Measurements from ENCODE around the gene IGF2BP2. TPM values are rescaled to one million over a fixed set of nuclear protein-coding genes. Genes with fewer than 3 reads are reported as not detected.

Gene IGF2BP2
- total RNA-seq, 1 experiment from 2014 or later = 154 TPM

DNA sequence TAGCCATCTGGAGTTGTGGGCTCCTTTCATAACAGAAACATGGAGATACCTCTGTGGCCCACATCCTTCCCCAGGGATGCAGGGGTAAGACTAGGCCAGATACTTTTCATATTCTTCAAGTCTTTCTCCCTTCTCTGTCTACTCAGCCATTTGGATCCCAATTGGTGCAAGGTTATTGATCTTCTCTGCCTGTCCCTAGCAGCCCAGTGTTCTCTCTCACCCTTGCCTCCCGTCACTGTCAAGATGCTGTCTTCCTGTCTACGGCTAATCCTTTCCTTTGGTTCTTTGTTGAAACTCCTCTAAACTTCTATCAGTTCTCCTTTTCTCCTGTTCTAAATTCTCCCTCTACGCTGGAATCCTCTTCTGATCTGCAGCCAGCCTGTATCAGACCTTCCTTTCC, 187.5 kb downstream of the IGF2BP2 start:
- Mint-ChIP-seq H3K27ac (ENCODE audit: low read depth, unreplicated experiment) (peak overlapping the region; percentile 4), H3K4me1 (ENCODE audit: insufficient read depth, unreplicated experiment) (no peaks in the 10 kb centered on the region), H3K4me3 (ENCODE audit: unreplicated experiment) (no peak overlapping the region), H3K36me3 (ENCODE audit: insufficient read depth, unreplicated experiment) (peaks cover 50% of the 10 kb centered on the region), H3K9me3 (ENCODE audit: unreplicated experiment) (no peaks in the 10 kb centered on the region), H3K27me3 (ENCODE audit: insufficient read depth, unreplicated experiment) (no peaks in the 10 kb centered on the region)
- ChIA-PET CTCF (no interaction called here), POLR2A (no interaction called here)
- no peak for DNase-seq (ENCODE audit: unreplicated experiment)
- TF ChIP-seq, protein P1, sequence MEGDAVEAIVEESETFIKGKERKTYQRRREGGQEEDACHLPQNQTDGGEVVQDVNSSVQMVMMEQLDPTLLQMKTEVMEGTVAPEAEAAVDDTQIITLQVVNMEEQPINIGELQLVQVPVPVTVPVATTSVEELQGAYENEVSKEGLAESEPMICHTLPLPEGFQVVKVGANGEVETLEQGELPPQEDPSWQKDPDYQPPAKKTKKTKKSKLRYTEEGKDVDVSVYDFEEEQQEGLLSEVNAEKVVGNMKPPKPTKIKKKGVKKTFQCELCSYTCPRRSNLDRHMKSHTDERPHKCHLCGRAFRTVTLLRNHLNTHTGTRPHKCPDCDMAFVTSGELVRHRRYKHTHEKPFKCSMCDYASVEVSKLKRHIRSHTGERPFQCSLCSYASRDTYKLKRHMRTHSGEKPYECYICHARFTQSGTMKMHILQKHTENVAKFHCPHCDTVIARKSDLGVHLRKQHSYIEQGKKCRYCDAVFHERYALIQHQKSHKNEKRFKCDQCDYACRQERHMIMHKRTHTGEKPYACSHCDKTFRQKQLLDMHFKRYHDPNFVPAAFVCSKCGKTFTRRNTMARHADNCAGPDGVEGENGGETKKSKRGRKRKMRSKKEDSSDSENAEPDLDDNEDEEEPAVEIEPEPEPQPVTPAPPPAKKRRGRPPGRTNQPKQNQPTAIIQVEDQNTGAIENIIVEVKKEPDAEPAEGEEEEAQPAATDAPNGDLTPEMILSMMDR (IDR thresholded peaks at IDR 0.05; ENCODE audit: unreplicated experiment) = no peak
- intact Hi-C loops (cut with micrococcal nuclease) = no loop called here
- BruUV-seq (replicated peaks) = TSS peak; percentile 12

DNA sequence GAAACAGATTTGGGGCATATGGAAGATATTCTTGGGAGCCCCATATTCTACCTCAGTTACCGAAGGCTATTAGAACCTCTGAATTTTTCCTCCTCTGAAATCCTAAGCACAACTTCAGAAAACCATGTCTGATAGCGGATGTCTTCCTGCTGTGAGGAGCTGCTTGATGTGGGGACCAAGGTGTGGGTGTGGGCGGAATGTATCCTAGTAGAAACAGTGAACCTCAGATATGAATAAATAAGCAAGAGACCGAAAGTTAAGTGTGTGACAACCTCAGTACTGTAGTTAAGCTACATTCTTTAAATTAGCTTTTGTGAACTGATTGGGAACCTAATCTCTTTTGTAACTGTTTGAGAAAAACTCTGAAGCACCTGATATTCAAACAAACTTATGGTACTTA, 191.8 kb downstream of the IGF2BP2 start:
- no TSS peak for BruUV-seq (replicated peaks)
- H3K9me3 Mint-ChIP-seq (ENCODE audit: unreplicated experiment) = no peaks in the 10 kb centered on the region
- H3K4me1 Mint-ChIP-seq (ENCODE audit: insufficient read depth, unreplicated experiment) = peaks cover 8% of the 10 kb centered on the region
- intact Hi-C loops (cut with micrococcal nuclease) = no loop called here
- CTCF ChIA-PET = interaction anchor here (0.7 to 0.8 kb wide), 3 partner anchors 10 to 376 kb away, joined by 3 to 4 read pairs (median 3); no protein-coding TSS in a partner anchor
- no peak for DNase-seq (ENCODE audit: unreplicated experiment)
- no peaks in the 10 kb centered on the region for H3K27me3 Mint-ChIP-seq (ENCODE audit: insufficient read depth, unreplicated experiment)
- TF ChIP-seq, protein P1 (IDR thresholded peaks at IDR 0.05; ENCODE audit: unreplicated experiment) = no peak
- peaks cover 29% of the 10 kb centered on the region for H3K36me3 Mint-ChIP-seq (ENCODE audit: insufficient read depth, unreplicated experiment)
- H3K4me3 Mint-ChIP-seq (ENCODE audit: unreplicated experiment) = no peak overlapping the region
- POLR2A ChIA-PET = interaction anchor here (0.8 to 1.4 kb wide), 3 partner anchors 9 to 444 kb away, joined by 3 to 4 read pairs (median 3); partner anchors contain the start of gene SENP2
- no peak overlapping the region for H3K27ac Mint-ChIP-seq (ENCODE audit: low read depth, unreplicated experiment)

DNA sequence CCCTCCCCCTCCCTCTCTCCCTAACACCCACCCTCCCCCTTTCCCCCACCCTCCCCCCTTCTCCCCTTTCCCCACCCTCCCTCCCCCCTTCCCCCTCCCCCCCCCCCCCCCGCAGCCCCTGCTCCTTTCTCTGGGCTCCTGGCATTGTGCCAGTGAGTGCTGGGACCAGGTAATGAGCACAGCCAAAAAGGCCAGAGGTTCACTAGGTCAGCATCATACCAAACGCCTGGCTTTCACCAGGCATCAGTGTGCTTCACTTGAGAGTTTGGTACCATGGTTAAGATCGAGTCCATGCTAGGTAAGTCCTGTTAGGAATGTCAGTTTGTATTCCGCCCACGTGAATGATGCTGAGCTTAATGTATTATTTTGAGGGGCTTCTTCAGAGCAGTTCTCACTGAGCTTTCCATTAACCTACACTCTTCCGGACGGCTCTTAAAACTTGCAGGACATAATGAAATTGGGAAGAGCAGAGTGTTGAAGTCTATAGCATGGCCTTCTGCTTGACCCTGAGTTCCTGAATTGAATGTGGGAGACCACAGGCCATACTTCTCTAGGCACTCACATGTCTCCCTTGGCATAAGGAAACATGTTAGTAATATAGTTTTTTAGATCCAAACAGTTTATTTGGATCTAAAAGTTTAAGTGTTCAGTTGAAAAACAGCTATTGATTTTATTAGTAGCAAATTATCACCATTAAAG, 193.2 kb downstream of the IGF2BP2 start:
- DNase-seq (ENCODE audit: unreplicated experiment) = peak; percentile 35

DNA sequence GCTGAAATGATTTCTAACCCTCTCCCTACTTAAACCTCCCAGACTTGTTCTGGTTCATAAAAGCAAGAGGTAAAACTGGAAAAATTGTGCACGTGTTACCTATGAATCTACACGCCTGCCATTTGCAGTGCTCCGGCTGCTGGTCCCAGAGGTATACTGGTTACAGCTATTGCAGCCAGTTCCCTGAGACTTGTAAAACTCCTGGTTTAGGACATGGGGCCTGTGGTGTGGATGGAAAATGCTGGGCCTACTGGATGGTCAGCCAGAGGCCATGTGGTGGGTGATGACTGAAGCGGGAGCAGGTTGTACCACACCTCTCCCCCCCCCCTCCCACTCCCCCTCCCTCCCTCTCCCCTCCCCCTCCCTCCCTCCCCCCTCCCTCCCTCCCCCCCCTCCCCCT, 193.7 kb downstream of the IGF2BP2 start:
- no TSS peak for BruUV-seq (replicated peaks)
- Mint-ChIP-seq H3K4me3 (ENCODE audit: unreplicated experiment) (no peak overlapping the region), H3K9me3 (ENCODE audit: unreplicated experiment) (no peaks in the 10 kb centered on the region), H3K27me3 (ENCODE audit: insufficient read depth, unreplicated experiment) (no peaks in the 10 kb centered on the region), H3K27ac (ENCODE audit: low read depth, unreplicated experiment) (no peak overlapping the region), H3K4me1 (ENCODE audit: insufficient read depth, unreplicated experiment) (peaks cover 8% of the 10 kb centered on the region), H3K36me3 (ENCODE audit: insufficient read depth, unreplicated experiment) (peaks cover 38% of the 10 kb centered on the region)
- no peak for DNase-seq (ENCODE audit: unreplicated experiment)
- POLR2A ChIA-PET = interaction anchor here (0.9 to 1.9 kb wide), 10 partner anchors 8 to 93 kb away, joined by 3 to 10 read pairs (median 4); partner anchors contain the start of gene SENP2
- CTCF ChIA-PET = no interaction called here
- intact Hi-C loops (cut with micrococcal nuclease) = no loop called here
- TF ChIP-seq, protein P1 (IDR thresholded peaks at IDR 0.05; ENCODE audit: unreplicated experiment) = no peak

More for the DNA sequence above, 193.2 kb downstream of the IGF2BP2 start:
- Mint-ChIP-seq H3K4me1 (ENCODE audit: insufficient read depth, unreplicated experiment) (peaks cover 8% of the 10 kb centered on the region), H3K27ac (ENCODE audit: low read depth, unreplicated experiment) (no peak overlapping the region), H3K36me3 (ENCODE audit: insufficient read depth, unreplicated experiment) (peaks cover 38% of the 10 kb centered on the region), H3K4me3 (ENCODE audit: unreplicated experiment) (no peak overlapping the region), H3K9me3 (ENCODE audit: unreplicated experiment) (no peaks in the 10 kb centered on the region), H3K27me3 (ENCODE audit: insufficient read depth, unreplicated experiment) (no peaks in the 10 kb centered on the region)
- CTCF ChIA-PET = interaction anchor here (0.7 kb wide), 2 partner anchors 26 to 1623 kb away, joined by 3 read pairs; no protein-coding TSS in a partner anchor
- intact Hi-C loops (cut with micrococcal nuclease) = no loop called here
- no TSS peak for BruUV-seq (replicated peaks)
- TF ChIP-seq, protein P1 (IDR thresholded peaks at IDR 0.05; ENCODE audit: unreplicated experiment) = no peak
- POLR2A ChIA-PET = interaction anchor here (1.0 to 1.4 kb wide), 3 partner anchors 11 to 94 kb away, joined by 3 to 4 read pairs (median 3); partner anchors contain the start of gene SENP2

All from MCF 10A (cell line).